Body of pancreas (tissue), 4 donors: Measurements from ENCODE around the gene PSORS1C1. TPM values are rescaled to one million over a fixed set of nuclear protein-coding genes. Genes with fewer than 3 reads are reported as not detected.

ENCODE experiments used
- ATAC-seq: fragments of 150-250 bp; one replicate; pipeline ENCODE4 v1.9.1; 2016
- DNase-seq, 4 donors: peaks; one replicate each; pipeline ENCODE4 v3.0.0-alpha.2; 2019
- H3K27ac ChIP-seq, 4 donors: fragments of 200-600 bp; sonication (generic); 1 replicate in 3 of 4; 2 replicates in 1 of 4; pipeline versions ENCODE4 v1.5.1 to v1.6.1; 2016 to 2019; ENCODE audit warnings: mild to moderate bottlenecking in 1 of 4, mixed read lengths in 1 of 4, moderate library complexity in 1 of 4
- H3K27me3 ChIP-seq, 2 donors: fragments of 200-600 bp; sonication (generic); one replicate each; pipeline ENCODE4 v1.6.0; 2016; ENCODE audit warnings: mild to moderate bottlenecking in 1 of 2
- H3K36me3 ChIP-seq, 2 donors: fragments of 200-600 bp; sonication (generic); replicated peaks in 1 of 2; 2 replicates each; pipeline ENCODE4 v1.5.1; 2016; ENCODE audit warnings: low read depth in 2 of 2; ENCODE audit not compliant: insufficient read depth in 1 of 2
- H3K4me1 ChIP-seq: fragments of 200-600 bp; sonication (generic); one replicate; pipeline ENCODE4 v1.6.0; 2016
- H3K4me3 ChIP-seq, 2 donors: fragments of 200-600 bp; sonication (generic); 1 replicate in 1 of 2; 2 replicates in 1 of 2; pipeline ENCODE4 v1.5.1; 2016 to 2019
- H3K9me3 ChIP-seq, 3 donors: fragments of 200-600 bp; sonication (generic); 1 replicate in 2 of 3; 2 replicates in 1 of 3; pipeline ENCODE4 v1.5.1; 2016
- POLR2A ChIP-seq, 3 donors: fragments of 450-650 bp; IDR thresholded peaks; one replicate each; pipeline ENCODE4 v1.6.1; 2016; ENCODE audit warnings: antibody characterized with exemption in 3 of 3, mild to moderate bottlenecking in 2 of 3
- WGBS, 2 donors: methylation state at CpG; one replicate each; pipeline ENCODE4 v1.1.5; 2017; 5-methylcytosine and 5-hydroxymethylcytosine counted together
- intact Hi-C: fragments of 100-400 bp; cut with DNase I; formaldehyde crosslinking; loops from one replicate; pipeline ENCODE4 v1.15.1; 2023
- total RNA-seq, 2 donors: library from RNA; depleted of rRNA; stranded (reverse); fragments of >200 nt; gene quantifications; one replicate each; pipeline ENCODE4 v1.1.0, GENCODE V29; 2016
- TF ChIP-seq, protein P1 (sequence below), 7 experiments: fragments of 450-650 bp in 4 of 7; fragments of 200-600 bp in 3 of 7; sonication (generic) in 3 of 7; IDR thresholded peaks; one replicate each; pipeline ENCODE4 v1.5.1; 2016 to 2019; ENCODE audit warnings: antibody characterized with exemption in 7 of 7

Gene PSORS1C1
- total RNA-seq, 2 donors from 2014 or later, result 1.6 to 3.4 TPM

DNA sequence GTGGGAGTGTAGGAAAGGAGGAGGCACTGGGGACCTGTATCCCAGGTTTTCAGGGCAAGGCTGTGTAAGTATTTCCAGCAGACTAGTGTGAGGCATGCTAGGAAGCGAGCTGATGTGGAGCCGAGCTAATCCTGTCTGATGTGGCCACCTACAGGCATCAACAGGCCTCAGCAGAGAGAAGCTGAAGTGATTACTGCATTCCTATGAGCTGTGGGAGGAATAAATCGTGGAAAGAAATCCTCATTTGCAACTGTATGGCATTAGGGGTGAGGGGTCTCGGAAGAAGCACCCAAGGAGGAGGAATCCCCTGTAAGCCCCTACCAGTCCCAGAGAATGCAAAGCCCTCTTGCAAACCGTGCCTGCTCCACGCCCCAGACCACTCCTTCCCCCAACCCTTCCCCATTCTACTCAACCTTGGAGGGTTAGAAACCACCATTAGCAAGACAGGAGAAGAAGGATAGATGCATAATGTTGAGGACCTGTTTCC lies 43.8 kb upstream of the PSORS1C1 start:
- peak; percentile 37 to 65 (median 58) for DNase-seq
- 30 to 38% methylated on average over 6 of the region's 6 CpGs for WGBS, 2 donors
- Histone ChIP-seq H3K4me1 (no peaks in the 10 kb centered on the region), H3K27me3 (no peaks in the 10 kb centered on the region), H3K4me3 (no peak overlapping the region), H3K36me3 (no peaks in the 10 kb centered on the region), H3K9me3 (no peaks in the 10 kb centered on the region), H3K27ac (no peak overlapping the region)
- peak; percentile 87 for ATAC-seq
- TF ChIP-seq, protein P1, sequence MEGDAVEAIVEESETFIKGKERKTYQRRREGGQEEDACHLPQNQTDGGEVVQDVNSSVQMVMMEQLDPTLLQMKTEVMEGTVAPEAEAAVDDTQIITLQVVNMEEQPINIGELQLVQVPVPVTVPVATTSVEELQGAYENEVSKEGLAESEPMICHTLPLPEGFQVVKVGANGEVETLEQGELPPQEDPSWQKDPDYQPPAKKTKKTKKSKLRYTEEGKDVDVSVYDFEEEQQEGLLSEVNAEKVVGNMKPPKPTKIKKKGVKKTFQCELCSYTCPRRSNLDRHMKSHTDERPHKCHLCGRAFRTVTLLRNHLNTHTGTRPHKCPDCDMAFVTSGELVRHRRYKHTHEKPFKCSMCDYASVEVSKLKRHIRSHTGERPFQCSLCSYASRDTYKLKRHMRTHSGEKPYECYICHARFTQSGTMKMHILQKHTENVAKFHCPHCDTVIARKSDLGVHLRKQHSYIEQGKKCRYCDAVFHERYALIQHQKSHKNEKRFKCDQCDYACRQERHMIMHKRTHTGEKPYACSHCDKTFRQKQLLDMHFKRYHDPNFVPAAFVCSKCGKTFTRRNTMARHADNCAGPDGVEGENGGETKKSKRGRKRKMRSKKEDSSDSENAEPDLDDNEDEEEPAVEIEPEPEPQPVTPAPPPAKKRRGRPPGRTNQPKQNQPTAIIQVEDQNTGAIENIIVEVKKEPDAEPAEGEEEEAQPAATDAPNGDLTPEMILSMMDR (IDR thresholded peaks at IDR 0.05), result peak in 6 of 7 experiments; percentile 11 to 68 (median 58)
- no peak for TF ChIP-seq POLR2A (IDR thresholded peaks at IDR 0.05)
- intact Hi-C loops, result loop anchor here (10.0 kb wide), 1 partner anchor 236 kb away; no protein-coding TSS in a partner anchor

DNA sequence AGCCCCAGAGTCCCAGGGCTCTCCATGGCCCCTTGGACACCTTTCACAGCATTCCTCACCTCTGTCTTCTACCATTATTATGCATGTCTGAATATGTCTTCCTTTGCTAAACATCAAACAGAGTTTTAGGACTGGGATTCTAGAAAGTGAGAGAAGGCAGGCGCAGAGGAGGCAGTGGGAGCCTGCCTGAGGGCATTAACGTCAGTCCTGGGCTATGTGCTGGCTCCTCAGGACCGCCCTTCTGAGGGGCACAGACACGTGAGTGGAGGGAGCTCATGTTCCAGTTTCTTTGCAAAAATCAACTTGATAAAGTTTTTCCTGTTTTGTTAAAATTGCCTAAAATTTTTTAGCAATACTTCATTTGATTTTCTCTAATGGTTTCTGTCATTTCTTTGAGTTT lies 40.2 kb upstream of the PSORS1C1 start:
- intact Hi-C loops, result loop anchor here (10.0 kb wide), 1 partner anchor 240 kb away; no protein-coding TSS in a partner anchor
- ATAC-seq (no peak), DNase-seq (no peak)
- no peak for TF ChIP-seq POLR2A (IDR thresholded peaks at IDR 0.05)
- TF ChIP-seq, protein P1 (IDR thresholded peaks at IDR 0.05), result no peak
- Histone ChIP-seq H3K4me3 (no peak overlapping the region), H3K27ac (no peak overlapping the region), H3K4me1 (no peaks in the 10 kb centered on the region), H3K36me3 (no peaks in the 10 kb centered on the region), H3K9me3 (no peaks in the 10 kb centered on the region), H3K27me3 (no peaks in the 10 kb centered on the region)
- 64 to 78% methylated on average over 4 of the region's 4 CpGs for WGBS, 2 donors

DNA sequence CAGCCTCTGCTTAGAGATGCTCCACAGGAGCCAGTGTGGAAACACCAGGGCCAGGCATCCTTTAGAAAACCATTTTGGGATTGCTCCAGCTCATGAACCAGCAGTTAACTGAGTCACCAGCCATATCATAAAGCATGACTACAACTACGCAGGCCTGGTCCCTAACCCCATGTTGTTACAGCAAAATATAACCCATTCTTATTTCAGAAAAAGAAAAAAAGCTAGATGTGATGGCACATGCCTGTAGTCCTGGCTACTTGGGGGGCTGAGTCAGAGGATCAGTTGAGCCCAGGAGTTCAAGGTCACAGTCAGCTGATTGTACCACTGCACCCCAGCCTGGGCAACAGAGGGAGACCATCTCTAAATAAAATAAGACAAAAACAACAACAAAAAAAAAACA lies 39.1 kb upstream of the PSORS1C1 start:
- ATAC-seq, result no peak
- Histone ChIP-seq H3K4me1 (no peaks in the 10 kb centered on the region), H3K9me3 (no peaks in the 10 kb centered on the region), H3K27ac (no peak overlapping the region), H3K36me3 (no peaks in the 10 kb centered on the region), H3K27me3 (no peaks in the 10 kb centered on the region), H3K4me3 (no peak overlapping the region)
- DNase-seq, result no peak
- TF ChIP-seq, protein P1 (IDR thresholded peaks at IDR 0.05), result no peak
- TF ChIP-seq POLR2A (IDR thresholded peaks at IDR 0.05), result no peak
- WGBS, 2 donors, result 62 to 100% methylated on average over 1 of the region's 1 CpG
- intact Hi-C loops, result loop anchor here (10.0 kb wide), 1 partner anchor 241 kb away; no protein-coding TSS in a partner anchor

GRCh38 chr6:31076611-31077010 lies 38.0 kb upstream of the PSORS1C1 start:
- no peak overlapping the region for H3K4me3 ChIP-seq
- H3K9me3 ChIP-seq, result no peaks in the 10 kb centered on the region
- TF ChIP-seq, protein P1 (IDR thresholded peaks at IDR 0.05), result no peak
- no peak for TF ChIP-seq POLR2A (IDR thresholded peaks at IDR 0.05)
- no peaks in the 10 kb centered on the region for H3K27me3 ChIP-seq
- H3K4me1 ChIP-seq, result no peaks in the 10 kb centered on the region
- no peak for DNase-seq
- intact Hi-C loops, result loop anchor here (10.0 kb wide), 1 partner anchor 242 kb away; no protein-coding TSS in a partner anchor
- WGBS, 2 donors, result 81 to 88% methylated on average over 4 of the region's 4 CpGs
- H3K27ac ChIP-seq, result no peak overlapping the region
- H3K36me3 ChIP-seq, result no peaks in the 10 kb centered on the region
- no peak for ATAC-seq
